Right lung (tissue), 5 donors: ENCODE results near the gene AFAP1L1. TPM values are rescaled to one million over a fixed set of nuclear protein-coding genes. Genes with fewer than 3 reads are reported as not detected.

Experiments used
- DNase-seq, 2 donors: peaks; one replicate each; pipeline ENCODE4 v3.0.0-alpha.2; 2013
- polyA plus RNA-seq, 5 donors: library from polyadenylated mRNA; unstranded; fragments of 120-200 nt; gene quantifications; one replicate each; pipeline versions ENCODE4 v1.2.1 to v1.2.3, GENCODE V29; 2013; ENCODE audit warnings: inconsistent platforms in 1 of 5, low replicate concordance in 1 of 5; ENCODE audit not compliant: insufficient read length in 5 of 5, insufficient read depth in 1 of 5

The AFAP1L1 gene
- polyA plus RNA-seq, 5 donors = 35.7 to 40.9 (median 39.5) TPM

- no peak for DNase-seq
These were observed 11.3 kb downstream of the AFAP1L1 start for GRCh38 chr5:149282966-149283332.

- no peak for DNase-seq
These were observed 12.2 kb downstream of the AFAP1L1 start for GRCh38 chr5:149283626-149284480.

GRCh38 chr5:149284501-149284900 is 12.8 kb downstream of the AFAP1L1 start:
- no peak for DNase-seq

- DNase-seq = no peak
These were observed 13.5 kb downstream of the AFAP1L1 start for GRCh38 chr5:149285153-149285552.

- peak; percentile 27 to 38 for DNase-seq
These were observed 16.8 kb downstream of the AFAP1L1 start for GRCh38 chr5:149288436-149288835.

GRCh38 chr5:149289301-149289700 is 17.6 kb downstream of the AFAP1L1 start:
- DNase-seq = peak; percentile 36 to 55

GRCh38 chr5:149294872-149295829 is 23.5 kb downstream of the AFAP1L1 start:
- no peak for DNase-seq

GRCh38 chr5:149297340-149298025 is 25.8 kb downstream of the AFAP1L1 start:
- no peak for DNase-seq

- DNase-seq = no peak
These were observed 26.5 kb downstream of the AFAP1L1 start for GRCh38 chr5:149298163-149298562.

- DNase-seq = peak; percentile 20 to 29
These were observed 27.3 kb downstream of the AFAP1L1 start for GRCh38 chr5:149298842-149299404.

- no peak for DNase-seq
These were observed 27.9 kb downstream of the AFAP1L1 start for GRCh38 chr5:149299451-149300054.

- no peak for DNase-seq
These were observed 28.8 kb downstream of the AFAP1L1 start for GRCh38 chr5:149300441-149300840.

- no peak for DNase-seq
These were observed 29.5 kb downstream of the AFAP1L1 start for GRCh38 chr5:149301049-149301743.

- no peak for DNase-seq
These were observed 30.2 kb downstream of the AFAP1L1 start for GRCh38 chr5:149301744-149302380.

GRCh38 chr5:149302641-149303040 is 31.0 kb downstream of the AFAP1L1 start:
- DNase-seq = no peak

- no peak for DNase-seq
These were observed 31.6 kb downstream of the AFAP1L1 start for GRCh38 chr5:149303210-149303609.

- DNase-seq = no peak
These were observed 32.8 kb downstream of the AFAP1L1 start for GRCh38 chr5:149304195-149305078.

GRCh38 chr5:149309354-149309753 is 37.7 kb downstream of the AFAP1L1 start:
- no peak for DNase-seq

- no peak for DNase-seq
These were observed 38.8 kb downstream of the AFAP1L1 start for GRCh38 chr5:149310488-149310887.
